K562 treated with DMSO at 1 percent for 12 hours (cell line): ENCODE results near the gene FAM216B. TPM values are rescaled to one million over a fixed set of nuclear protein-coding genes. Genes with fewer than 3 reads are reported as not detected.

Experiments
- total RNA-seq: library from RNA; unstranded; fragments of 300-600 nt; gene quantifications from 2 replicates; pipeline ENCODE4 v1.2.3, GENCODE V29; 2022; ENCODE audit not compliant: insufficient read depth

Gene FAM216B
- total RNA-seq: not detected in 2 replicates

DNA sequence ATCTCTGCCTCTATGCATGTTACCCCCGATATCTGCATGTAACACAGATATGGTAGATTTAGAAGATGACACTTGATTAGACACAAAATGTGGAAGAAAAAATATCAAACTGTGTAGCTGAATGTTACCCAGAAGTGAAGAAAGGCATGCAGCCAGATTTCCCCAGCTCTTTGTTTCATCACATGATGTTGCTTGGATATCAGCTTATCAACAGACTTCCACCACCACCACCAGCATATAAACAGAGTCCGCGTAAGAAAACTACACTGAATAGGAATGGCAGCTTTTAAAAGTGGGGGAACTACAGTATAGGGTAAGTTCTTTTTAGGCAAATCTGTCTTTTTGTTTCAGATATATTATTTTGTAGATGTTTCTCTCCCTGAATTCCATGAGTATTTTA, at the start of gene FAM216B:
Gene FAM216B (plus strand): TSS at position 233 of the 400 bp plus-strand sequence. CDS start 2,484 bp downstream, outside the sequence.

Other genes starting within 250 kb of the FAM216B start
- gene TNFSF11, start 207.4 kb upstream of the FAM216B start, total RNA-seq: not detected in 2 replicates
- 1.9 TPM in 1 of 2 replicates, not detected in the other for gene EPSTI1, start 210.7 kb downstream of the FAM216B start, total RNA-seq
- gene DNAJC15, start 242.0 kb downstream of the FAM216B start, total RNA-seq: 0.37 and 0.52 TPM in 2 replicates